AG09319 (cell line): ENCODE measurements around the gene C2orf92.
"Not testable (repeated sequence)": the region's sequence is repeated elsewhere in the genome, so short reads cannot be mapped to it uniquely, and the experiment has no call there.

Experiments used
- DNase-seq: peaks from one replicate; pipeline ENCODE4 v3.0.0-alpha.2; 2010; ENCODE audit warnings: low read depth; ENCODE audit errors: extremely low read depth
- TF ChIP-seq, protein P1 (sequence below): IDR thresholded peaks from 2 replicates; pipeline ENCODE4 v1.5.1; 2011; ENCODE audit warnings: low read depth, mild to moderate bottlenecking, inconsistent platforms, low read length, moderate library complexity

C2orf92 gene

DNA sequence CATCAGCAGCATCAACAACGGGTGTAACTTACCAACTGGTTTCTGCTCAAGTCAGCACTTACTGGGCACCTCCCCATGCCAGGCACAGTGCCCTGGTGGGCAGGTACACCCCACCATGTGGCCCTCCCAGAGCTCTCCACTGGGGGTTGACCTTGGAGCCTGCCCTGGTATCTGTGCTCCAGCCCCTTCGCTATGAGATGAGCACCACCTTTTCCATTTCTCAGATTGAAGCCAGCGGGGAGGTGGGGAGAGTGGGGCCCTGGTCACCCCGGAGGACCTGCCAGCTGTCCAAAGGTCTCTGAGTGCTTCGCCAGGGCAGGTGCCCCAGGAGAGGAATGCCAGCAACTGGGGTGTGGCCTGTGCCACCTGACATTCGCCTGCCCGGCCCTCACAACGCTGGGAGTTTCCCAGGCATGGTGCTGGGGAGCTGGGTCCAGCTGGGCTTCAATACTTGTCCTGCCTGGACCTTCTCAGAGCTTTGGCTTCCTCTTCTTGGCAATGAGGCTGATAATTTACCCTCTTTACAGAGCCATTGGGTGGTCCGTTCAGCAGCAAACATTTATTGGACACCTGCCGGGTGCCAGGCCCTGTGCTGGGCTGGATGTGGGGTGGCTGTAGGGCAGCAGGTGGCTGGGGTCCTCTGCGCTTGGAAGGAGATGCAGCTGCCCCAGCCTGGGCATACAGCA, 38.0 kb downstream of the C2orf92 start:
- DNase-seq, result no peak
- TF ChIP-seq, protein P1, sequence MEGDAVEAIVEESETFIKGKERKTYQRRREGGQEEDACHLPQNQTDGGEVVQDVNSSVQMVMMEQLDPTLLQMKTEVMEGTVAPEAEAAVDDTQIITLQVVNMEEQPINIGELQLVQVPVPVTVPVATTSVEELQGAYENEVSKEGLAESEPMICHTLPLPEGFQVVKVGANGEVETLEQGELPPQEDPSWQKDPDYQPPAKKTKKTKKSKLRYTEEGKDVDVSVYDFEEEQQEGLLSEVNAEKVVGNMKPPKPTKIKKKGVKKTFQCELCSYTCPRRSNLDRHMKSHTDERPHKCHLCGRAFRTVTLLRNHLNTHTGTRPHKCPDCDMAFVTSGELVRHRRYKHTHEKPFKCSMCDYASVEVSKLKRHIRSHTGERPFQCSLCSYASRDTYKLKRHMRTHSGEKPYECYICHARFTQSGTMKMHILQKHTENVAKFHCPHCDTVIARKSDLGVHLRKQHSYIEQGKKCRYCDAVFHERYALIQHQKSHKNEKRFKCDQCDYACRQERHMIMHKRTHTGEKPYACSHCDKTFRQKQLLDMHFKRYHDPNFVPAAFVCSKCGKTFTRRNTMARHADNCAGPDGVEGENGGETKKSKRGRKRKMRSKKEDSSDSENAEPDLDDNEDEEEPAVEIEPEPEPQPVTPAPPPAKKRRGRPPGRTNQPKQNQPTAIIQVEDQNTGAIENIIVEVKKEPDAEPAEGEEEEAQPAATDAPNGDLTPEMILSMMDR, result no peak

DNA sequence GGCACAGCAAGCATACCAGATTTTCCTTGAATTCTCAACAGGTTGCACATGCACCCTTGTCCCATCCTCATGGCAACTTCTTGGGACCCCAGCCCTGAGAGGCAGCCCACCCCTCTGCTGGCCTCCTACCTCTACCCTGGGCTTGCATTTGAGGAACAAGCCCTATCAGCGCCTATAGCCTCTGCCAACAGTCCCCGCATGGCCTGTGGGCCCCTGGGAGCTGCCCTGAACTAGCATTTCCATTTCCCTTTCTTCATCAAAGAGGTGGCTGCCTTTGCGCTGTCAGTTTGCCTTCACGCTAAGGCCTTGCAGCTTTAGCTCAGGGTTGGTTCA, 38.5 kb downstream of the C2orf92 start:
- TF ChIP-seq, protein P1, result no peak
- no peak for DNase-seq

DNA sequence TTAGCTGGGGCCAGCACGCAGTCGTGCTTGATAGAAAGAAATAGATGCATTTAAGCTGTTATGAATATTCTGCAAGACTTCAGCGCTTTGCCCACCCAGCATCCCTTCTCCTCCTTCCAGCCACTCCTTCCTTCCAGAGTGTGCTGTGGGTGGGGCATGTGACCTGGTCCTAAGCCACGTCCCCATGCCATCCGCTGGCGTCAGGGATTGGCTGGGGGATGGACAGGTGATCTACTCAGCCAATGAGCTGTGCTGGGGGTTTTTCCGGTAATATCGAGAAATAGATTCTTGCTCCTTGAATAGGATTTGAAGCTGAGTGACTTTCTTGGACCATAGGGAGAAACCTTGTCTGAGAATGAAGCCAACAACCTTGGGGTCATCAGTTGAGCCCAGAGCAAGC, 39.1 kb downstream of the C2orf92 start:
- no peak for DNase-seq
- TF ChIP-seq, protein P1, result no peak

DNA sequence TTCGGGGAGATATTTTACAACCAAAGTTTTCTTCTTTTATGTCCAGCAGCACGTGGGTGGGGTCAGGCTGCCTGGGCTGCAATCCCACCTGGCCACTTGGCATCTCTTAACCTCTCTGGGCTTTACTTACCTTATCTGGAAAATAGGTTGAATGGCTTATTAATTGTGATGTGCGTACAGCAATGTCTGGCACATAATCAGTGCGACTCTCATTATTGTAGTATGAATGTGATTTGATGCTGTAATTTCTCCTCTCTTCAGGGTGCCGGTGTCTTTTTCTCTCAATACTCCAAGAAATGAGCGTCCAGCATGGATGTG, 41.8 kb downstream of the C2orf92 start:
- no peak for DNase-seq

DNA sequence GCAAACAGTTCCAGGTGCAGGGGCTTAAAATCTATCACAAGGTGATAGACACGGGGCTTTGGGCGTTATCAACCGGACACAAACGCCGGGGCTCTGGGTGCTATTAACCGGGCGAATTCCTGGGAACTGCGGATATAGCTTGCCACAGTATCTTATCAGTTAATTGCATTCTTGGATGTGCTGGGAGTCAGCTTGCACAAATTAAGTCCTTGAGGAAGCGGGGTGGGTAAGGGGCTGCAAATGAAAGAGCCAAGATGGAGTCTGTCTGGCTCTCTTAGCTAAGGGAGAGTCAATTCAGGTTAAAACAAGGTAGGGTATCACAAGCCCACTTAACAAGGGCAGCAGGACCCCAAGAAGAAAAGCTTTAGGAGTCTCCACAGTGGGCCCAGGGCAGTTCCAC, 42.7 kb downstream of the C2orf92 start:
- not testable (repeated sequence) for DNase-seq

More for the DNA sequence above, 41.8 kb downstream of the C2orf92 start:
- TF ChIP-seq, protein P1, result no peak

DNA sequence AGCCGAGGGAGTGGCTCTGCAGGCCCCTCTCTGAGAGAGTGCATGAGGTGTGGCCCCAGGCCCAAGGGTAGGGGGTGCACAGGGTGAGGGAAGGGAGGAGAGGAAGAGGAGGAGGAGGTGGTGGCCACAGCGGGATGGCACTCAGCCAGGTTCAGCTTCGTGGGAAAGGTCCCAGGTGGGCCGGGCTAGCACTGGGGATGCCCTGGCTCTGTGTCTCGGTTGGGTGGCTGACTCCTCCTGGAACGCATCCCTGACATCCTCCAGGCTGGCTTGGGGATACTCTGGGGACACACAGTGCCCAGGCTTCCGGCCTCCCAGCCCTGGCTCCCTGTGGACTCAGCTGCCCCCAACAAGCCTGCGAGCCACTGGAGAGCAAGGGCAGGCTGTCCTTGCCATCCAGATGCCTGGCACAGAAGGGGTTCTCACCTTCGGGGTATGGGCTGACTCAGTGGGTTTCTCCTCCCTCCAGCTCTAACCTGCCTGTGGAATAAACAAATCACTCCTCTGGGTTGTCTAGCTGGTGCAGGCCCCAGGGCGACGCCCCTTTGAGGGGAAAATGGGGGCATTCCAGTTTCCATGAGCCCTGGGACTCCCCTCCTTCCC, 43.3 kb downstream of the C2orf92 start:
- TF ChIP-seq, protein P1, result no peak
- DNase-seq, result no peak

DNA sequence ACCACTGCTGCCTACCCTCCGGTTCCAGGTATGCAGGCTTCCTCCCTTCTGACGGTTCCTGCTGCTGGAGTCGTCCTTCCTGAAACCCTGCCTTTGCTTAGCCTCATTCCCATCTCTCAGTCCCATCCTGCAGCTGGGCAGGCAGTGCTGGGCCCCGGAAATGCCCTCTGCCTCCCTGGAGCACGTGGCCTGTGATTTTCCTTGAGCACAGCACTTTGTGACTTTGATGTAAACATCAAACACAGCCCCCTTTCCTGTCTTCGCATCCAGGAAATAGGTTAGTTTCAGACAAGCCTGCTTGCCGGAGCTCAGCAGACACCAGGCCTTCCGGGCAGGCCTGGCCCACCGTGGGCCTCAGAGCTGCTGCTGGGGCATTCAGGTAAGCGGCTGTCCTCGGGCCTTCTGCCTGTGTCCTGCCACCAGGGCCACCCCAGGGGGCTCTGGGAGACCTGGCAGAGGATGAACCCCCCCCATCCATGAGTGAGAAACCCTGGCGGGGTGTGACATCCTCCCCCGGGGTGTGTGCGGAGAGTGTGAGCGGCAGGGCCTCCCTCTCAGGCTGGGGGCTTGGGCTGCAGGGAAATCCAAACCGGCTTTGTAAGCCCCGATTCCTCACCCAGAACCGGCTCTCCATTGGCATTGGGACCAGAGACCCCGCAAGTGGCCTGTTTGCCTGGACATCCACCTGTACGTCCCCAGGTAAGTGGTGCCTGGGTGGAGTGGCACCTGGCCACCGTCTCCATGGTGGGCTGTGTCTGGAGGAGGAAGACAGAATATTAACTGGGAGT, 44.0 kb downstream of the C2orf92 start, which contains the start of gene ZAP70:
TSS of gene ZAP70 (plus strand) at position 281 of the 788 bp plus-strand sequence. CDS start 10,461 bp downstream, outside the sequence.
- no peak for DNase-seq
- TF ChIP-seq, protein P1, result no peak
